Ishikawa (cell line): Measurements from ENCODE around the gene SRRM3.

ENCODE experiments used
- EP300 ChIP-seq: IDR thresholded peaks from 2 replicates; pipeline ENCODE4 v1.6.1; 2012; ENCODE audit warnings: borderline replicate concordance
- RAD21 ChIP-seq: IDR thresholded peaks from 2 replicates; pipeline ENCODE4 v1.6.1; 2012; ENCODE audit warnings: low read depth
- TAF1 ChIP-seq: IDR thresholded peaks from 2 replicates; pipeline ENCODE4 v1.6.1; 2012; ENCODE audit warnings: low read depth, mild to moderate bottlenecking
- YY1 ChIP-seq: IDR thresholded peaks from 2 replicates; pipeline ENCODE4 v1.6.1; 2012; ENCODE audit warnings: low read depth
- ZBTB7A ChIP-seq: IDR thresholded peaks from 2 replicates; pipeline ENCODE4 v1.6.1; 2012; ENCODE audit warnings: low read depth
- TF ChIP-seq, protein P1 (sequence below): IDR thresholded peaks from 2 replicates; pipeline ENCODE4 v1.6.1; 2012
- TF ChIP-seq, protein P2 (sequence below): IDR thresholded peaks from 2 replicates; pipeline ENCODE4 v1.6.1; 2012; ENCODE audit warnings: low read depth, mild to moderate bottlenecking

DNA sequence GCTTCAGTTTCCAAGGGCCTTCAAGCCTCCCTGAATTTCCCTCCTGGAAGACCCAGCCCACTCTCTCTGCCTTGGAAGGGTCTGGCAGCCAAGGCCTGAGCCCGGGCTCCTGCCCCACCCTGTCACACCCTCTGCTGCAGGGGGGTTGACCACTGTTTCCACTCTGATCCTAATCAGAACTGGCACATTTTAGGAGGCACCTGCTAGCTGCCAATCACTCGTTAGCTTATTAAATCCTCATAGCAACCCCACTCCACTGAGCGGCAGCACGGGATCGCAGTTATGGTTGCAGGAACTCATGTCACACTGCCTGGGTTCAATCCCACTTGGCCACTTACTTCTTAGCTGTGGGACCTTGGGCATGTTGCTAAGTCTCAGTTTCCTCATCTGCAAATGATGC, 113.7 kb downstream of the SRRM3 start:
- TF ChIP-seq EP300 (no peak), YY1 (no peak), TAF1 (no peak), ZBTB7A (no peak), RAD21 (no peak)
- TF ChIP-seq, protein P1, sequence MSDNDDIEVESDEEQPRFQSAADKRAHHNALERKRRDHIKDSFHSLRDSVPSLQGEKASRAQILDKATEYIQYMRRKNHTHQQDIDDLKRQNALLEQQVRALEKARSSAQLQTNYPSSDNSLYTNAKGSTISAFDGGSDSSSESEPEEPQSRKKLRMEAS, result no peak
- TF ChIP-seq, protein P2, sequence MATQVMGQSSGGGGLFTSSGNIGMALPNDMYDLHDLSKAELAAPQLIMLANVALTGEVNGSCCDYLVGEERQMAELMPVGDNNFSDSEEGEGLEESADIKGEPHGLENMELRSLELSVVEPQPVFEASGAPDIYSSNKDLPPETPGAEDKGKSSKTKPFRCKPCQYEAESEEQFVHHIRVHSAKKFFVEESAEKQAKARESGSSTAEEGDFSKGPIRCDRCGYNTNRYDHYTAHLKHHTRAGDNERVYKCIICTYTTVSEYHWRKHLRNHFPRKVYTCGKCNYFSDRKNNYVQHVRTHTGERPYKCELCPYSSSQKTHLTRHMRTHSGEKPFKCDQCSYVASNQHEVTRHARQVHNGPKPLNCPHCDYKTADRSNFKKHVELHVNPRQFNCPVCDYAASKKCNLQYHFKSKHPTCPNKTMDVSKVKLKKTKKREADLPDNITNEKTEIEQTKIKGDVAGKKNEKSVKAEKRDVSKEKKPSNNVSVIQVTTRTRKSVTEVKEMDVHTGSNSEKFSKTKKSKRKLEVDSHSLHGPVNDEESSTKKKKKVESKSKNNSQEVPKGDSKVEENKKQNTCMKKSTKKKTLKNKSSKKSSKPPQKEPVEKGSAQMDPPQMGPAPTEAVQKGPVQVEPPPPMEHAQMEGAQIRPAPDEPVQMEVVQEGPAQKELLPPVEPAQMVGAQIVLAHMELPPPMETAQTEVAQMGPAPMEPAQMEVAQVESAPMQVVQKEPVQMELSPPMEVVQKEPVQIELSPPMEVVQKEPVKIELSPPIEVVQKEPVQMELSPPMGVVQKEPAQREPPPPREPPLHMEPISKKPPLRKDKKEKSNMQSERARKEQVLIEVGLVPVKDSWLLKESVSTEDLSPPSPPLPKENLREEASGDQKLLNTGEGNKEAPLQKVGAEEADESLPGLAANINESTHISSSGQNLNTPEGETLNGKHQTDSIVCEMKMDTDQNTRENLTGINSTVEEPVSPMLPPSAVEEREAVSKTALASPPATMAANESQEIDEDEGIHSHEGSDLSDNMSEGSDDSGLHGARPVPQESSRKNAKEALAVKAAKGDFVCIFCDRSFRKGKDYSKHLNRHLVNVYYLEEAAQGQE, result no peak
